Kidney epithelial cell (primary cell): ENCODE data around the gene FYN. TPM values are rescaled to one million over a fixed set of nuclear protein-coding genes. Genes with fewer than 3 reads are reported as not detected.

ENCODE experiments used
- DNase-seq: peaks from one replicate; pipeline ENCODE4 v3.0.0-alpha.2; 2010; ENCODE audit warnings: low read depth
- H3K27me3 ChIP-seq: 2 replicates; pipeline ENCODE4 v1.6.0; 2011; ENCODE audit warnings: low read length; ENCODE audit not compliant: control insufficient read depth, insufficient read depth
- H3K36me3 ChIP-seq: 2 replicates; pipeline ENCODE4 v1.5.1; 2011; ENCODE audit warnings: low read length; ENCODE audit not compliant: control insufficient read depth, insufficient read depth
- H3K4me3 ChIP-seq: 2 replicates; pipeline ENCODE4 v1.5.1; 2011; ENCODE audit warnings: low read depth, mild to moderate bottlenecking, control low read depth, low read length
- total RNA-seq: library from RNA; depleted of rRNA; stranded (reverse); fragments of >200 nt; gene quantifications from 2 replicates; pipeline ENCODE4 v1.2.3, GENCODE V29; 2015
- TF ChIP-seq, protein P1 (sequence below): IDR thresholded peaks from 2 replicates; pipeline ENCODE4 v1.5.1; 2011; ENCODE audit warnings: mild to moderate bottlenecking, moderate library complexity, low read length, control low read depth, inconsistent platforms; ENCODE audit not compliant: insufficient read depth, poor library complexity, severe bottlenecking

Gene FYN
- total RNA-seq, 1 donor from 2014 or later: 133 TPM

DNA sequence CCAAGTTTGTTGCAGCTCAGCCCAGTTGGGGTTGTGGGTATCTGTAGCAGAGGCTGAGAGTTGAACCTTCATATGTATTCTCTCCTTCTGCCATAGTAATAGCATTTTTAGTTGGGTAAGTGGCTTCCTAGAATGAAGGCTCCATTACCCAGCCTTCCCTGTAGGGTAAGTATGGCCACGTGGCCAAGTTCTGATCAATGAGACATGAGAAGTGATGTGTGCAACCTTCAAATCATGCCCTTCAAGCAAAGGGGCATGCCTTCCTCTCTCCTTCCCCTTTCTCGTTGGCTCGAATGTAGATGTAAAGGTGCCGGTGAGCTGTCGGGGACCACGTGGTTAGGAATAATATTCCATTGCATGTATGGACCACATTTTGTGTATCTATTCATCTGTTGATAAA, 254.8 kb downstream of the FYN start:
- no peak for DNase-seq
- Histone ChIP-seq H3K27me3 (no peaks in the 10 kb centered on the region), H3K4me3 (no peak overlapping the region), H3K36me3 (no peaks in the 10 kb centered on the region)
- TF ChIP-seq, protein P1, sequence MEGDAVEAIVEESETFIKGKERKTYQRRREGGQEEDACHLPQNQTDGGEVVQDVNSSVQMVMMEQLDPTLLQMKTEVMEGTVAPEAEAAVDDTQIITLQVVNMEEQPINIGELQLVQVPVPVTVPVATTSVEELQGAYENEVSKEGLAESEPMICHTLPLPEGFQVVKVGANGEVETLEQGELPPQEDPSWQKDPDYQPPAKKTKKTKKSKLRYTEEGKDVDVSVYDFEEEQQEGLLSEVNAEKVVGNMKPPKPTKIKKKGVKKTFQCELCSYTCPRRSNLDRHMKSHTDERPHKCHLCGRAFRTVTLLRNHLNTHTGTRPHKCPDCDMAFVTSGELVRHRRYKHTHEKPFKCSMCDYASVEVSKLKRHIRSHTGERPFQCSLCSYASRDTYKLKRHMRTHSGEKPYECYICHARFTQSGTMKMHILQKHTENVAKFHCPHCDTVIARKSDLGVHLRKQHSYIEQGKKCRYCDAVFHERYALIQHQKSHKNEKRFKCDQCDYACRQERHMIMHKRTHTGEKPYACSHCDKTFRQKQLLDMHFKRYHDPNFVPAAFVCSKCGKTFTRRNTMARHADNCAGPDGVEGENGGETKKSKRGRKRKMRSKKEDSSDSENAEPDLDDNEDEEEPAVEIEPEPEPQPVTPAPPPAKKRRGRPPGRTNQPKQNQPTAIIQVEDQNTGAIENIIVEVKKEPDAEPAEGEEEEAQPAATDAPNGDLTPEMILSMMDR: no peak

DNA sequence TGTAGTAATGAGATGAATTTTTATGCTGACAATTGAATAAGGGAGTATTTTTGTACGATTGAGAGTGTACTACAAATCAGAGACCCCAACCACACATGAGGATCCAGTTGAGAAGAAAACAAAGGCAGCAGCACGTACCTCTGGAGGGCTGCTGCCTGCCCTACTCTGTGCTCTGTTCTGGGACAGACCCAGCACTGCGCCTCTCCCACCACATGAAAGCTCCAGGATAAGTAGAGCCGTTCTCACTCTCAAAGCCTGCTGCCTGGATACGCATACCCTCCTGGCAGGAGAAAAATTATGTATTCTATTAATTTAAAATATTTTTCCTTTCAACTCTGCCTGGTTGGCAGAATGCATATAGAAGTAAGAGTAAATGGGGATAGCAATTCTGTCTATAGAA, 256.1 kb downstream of the FYN start:
- Histone ChIP-seq H3K27me3 (no peaks in the 10 kb centered on the region), H3K4me3 (no peak overlapping the region), H3K36me3 (no peaks in the 10 kb centered on the region)
- DNase-seq: no peak
- TF ChIP-seq, protein P1: no peak

DNA sequence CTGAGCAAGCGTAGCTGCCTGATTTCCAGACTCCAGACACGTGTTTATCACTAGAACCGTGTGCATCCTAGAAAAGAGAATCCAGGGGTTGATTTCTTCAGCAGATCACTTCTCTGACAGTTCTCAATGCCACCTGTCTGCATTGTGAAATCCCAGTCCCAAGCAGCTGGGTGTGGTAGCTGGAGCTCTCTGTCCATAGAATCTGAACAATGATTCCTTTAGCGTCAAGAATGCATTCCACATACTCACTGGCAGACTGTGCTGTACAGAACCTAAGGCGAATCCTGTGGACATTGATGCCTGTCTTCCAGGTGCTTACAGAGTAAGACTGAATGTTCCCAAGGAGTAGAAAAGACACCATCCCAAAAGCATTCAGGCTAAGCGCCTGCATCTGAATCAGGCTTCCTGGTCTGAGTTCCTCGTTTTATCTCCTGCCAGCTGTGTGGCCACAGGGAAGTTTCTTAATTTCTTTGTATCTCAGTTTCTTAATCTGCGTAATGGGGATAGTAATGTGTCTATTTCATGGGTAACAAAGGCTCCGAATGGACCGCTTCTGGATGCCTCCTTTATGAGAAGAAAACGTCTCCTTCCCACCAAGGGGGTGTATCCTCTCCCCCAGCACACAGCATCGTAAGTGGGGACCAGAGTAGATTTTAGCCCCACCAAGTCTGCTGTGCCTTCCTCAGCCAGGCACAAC, 257.2 kb downstream of the FYN start:
- Histone ChIP-seq H3K36me3 (no peaks in the 10 kb centered on the region), H3K27me3 (no peaks in the 10 kb centered on the region), H3K4me3 (no peak overlapping the region)
- no peak for DNase-seq
- TF ChIP-seq, protein P1: no peak

DNA sequence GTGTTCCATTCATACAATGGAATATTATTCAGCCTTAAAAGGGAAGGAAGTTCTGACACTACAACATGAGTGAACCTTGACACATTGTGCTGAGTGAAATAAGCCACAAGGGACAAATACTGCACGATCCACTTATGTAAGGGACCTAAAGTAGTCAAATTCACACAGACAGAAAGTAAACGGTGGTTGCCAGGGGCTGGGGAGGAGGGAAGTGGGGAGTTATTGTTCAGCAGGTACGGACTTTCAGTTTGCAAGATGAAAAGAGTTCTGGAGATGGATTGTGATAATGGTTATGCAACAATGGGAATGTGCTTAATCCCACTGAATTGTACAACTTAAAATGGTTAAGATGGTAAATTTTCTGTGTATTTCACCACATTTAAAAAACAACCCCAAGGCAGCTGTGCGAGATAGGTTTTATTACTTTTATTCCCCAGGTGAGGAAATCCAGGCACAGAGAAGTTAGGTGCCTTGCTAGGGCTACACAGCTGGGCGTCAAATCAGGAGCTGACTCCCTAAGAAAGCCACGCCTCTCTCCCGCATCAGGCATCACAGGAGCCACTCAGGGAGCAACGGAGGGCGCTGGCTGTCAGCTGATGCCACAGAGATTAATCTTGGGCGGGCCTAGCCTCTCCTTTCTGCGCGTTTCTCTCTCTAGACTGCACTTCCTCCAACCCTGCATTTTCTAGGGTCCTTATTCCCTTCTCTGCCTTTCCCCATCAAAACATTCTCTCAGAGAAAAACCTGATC, 258.2 kb downstream of the FYN start:
- TF ChIP-seq, protein P1: no peak
- DNase-seq: no peak
- Histone ChIP-seq H3K27me3 (no peaks in the 10 kb centered on the region), H3K4me3 (no peak overlapping the region), H3K36me3 (no peaks in the 10 kb centered on the region)

DNA sequence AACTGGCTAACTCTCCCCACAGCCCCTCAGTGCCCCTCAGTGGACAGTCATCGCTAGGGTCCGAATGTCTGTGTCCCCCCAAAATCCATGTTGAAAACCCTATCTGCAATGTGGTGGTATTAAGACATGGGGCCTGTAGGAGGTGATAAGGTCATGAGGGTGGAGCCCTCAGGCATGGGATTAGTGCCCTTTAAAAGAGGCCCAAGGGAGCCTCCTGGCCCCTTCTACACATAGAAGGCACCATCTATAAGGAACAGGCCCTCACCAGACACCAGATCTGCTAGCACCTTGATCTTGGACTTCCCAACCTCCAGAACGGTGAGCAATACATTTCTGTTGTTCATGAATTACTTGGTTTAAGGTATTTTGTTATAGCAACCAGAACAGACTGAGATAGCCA, 260.9 kb downstream of the FYN start:
- Histone ChIP-seq H3K4me3 (no peak overlapping the region), H3K27me3 (no peaks in the 10 kb centered on the region), H3K36me3 (no peaks in the 10 kb centered on the region)
- TF ChIP-seq, protein P1: no peak
- no peak for DNase-seq
